DND-41 (cell line): Measurements from ENCODE around the gene GPR27.

ENCODE experiments used
- ATAC-seq: fragments of 200-7000 bp; cut with Tn5 transposase; 3 replicates; pipeline ENCODE4 v1.9.1; 2021; ENCODE audit warnings: low read depth; ENCODE audit not compliant: insufficient read depth
- DNase-seq: peaks from one replicate; pipeline ENCODE4 v3.0.0-alpha.2; 2020
- H2AFZ ChIP-seq: 2 replicates; pipeline ENCODE4 v1.6.0; 2012; ENCODE audit warnings: low read depth, low read length
- H3K27ac ChIP-seq: 2 replicates; pipeline ENCODE4 v1.5.1; 2012; ENCODE audit warnings: low read length, inconsistent platforms
- H3K27me3 ChIP-seq: fragments of 200-600 bp; sonication (generic); 2 replicates; pipeline ENCODE4 v1.6.0; 2012; ENCODE audit warnings: low read length, mild to moderate bottlenecking, inconsistent platforms; ENCODE audit not compliant: insufficient read depth, poor library complexity
- H3K36me3 ChIP-seq: 2 replicates; pipeline ENCODE4 v1.5.1; 2012; ENCODE audit warnings: low read length, inconsistent platforms; ENCODE audit not compliant: insufficient read depth
- H3K4me1 ChIP-seq: 2 replicates; pipeline ENCODE4 v1.5.1; 2012; ENCODE audit warnings: mild to moderate bottlenecking, low read length; ENCODE audit not compliant: insufficient read depth
- H3K4me2 ChIP-seq: 2 replicates; pipeline ENCODE4 v1.6.0; 2012; ENCODE audit warnings: mild to moderate bottlenecking, moderate library complexity, low read length, inconsistent platforms; ENCODE audit not compliant: insufficient read depth
- H3K4me3 ChIP-seq, 2 experiments: fragments of 200-600 bp in 1 of 2; shearing (Covaris generic) in 1 of 2; 2 replicates each; pipeline ENCODE4 v1.5.1; 2012 to 2016; ENCODE audit warnings: inconsistent platforms in 2 of 2, low read length in 2 of 2, mild to moderate bottlenecking in 2 of 2, low read depth in 1 of 2, moderate library complexity in 1 of 2
- H3K79me2 ChIP-seq: 2 replicates; pipeline ENCODE4 v1.6.0; 2012; ENCODE audit warnings: low read length, inconsistent platforms; ENCODE audit not compliant: insufficient read depth
- H3K9ac ChIP-seq: 2 replicates; pipeline ENCODE4 v1.6.0; 2012; ENCODE audit warnings: low read depth, mild to moderate bottlenecking, inconsistent platforms, low read length, moderate library complexity
- H3K9me3 ChIP-seq: 2 replicates; pipeline ENCODE4 v1.5.1; 2012; ENCODE audit warnings: low read length, moderate library complexity, mild to moderate bottlenecking, inconsistent platforms; ENCODE audit not compliant: insufficient read depth, severe bottlenecking
- H4K20me1 ChIP-seq: 2 replicates; pipeline ENCODE4 v1.6.0; 2012; ENCODE audit warnings: low read length; ENCODE audit not compliant: insufficient read depth
- EZH2 ChIP-seq: IDR thresholded peaks from 3 replicates; pipeline ENCODE4 v1.6.1; 2012; ENCODE audit warnings: borderline replicate concordance, low read depth, mild to moderate bottlenecking, moderate library complexity, low read length, inconsistent platforms; ENCODE audit not compliant: severe bottlenecking
- TF ChIP-seq, protein P1 (sequence below): IDR thresholded peaks from 2 replicates; pipeline ENCODE4 v1.5.1; 2012; ENCODE audit warnings: borderline replicate concordance, low read length, moderate library complexity, mild to moderate bottlenecking; ENCODE audit not compliant: poor library complexity, severe bottlenecking; ENCODE audit errors: extremely low read depth

Gene GPR27

DNA sequence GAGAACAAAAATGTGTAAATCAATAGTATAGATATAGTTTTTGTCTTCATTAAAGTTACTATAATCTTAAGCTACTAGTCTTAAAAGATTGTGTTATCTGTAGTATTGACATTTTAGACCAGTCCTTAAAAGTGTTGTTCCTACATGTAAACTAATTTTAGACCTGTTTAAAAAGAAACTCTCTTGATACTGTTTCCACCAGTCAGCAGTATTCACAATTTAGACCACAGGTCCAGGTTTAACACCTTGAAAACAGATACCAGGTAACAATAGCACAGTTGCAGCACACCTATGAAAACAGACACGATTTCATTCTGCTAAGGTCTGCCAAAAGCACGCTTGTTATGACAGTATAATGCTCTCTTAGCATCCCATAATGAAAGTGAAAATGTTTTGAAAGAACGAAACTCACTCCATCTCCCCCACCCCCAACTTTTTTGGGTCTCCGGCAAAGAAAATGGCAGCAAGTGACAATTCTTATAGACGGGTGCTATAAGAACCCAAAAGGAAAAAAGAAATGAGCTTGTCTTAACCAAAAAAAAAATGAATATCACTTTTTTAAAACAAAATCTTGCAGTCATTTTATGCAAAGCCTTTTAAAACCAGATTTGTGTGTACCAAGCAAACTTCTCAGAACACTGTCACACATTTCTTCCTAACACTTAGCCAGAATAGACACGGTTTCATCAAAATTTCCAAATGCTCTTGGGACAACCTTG, 30.0 kb upstream of the GPR27 start:
- Histone ChIP-seq H3K79me2 (no peaks in the 10 kb centered on the region), H3K4me1 (peaks cover 27% of the 10 kb centered on the region), H3K27me3 (peaks cover 65% of the 10 kb centered on the region), H3K4me2 (peak overlapping the region; percentile 95), H3K27ac (no peak overlapping the region), H3K36me3 (no peaks in the 10 kb centered on the region), H4K20me1 (peaks cover 7% of the 10 kb centered on the region), H3K4me3 (peak overlapping the region in 1 of 2 experiments; percentile 63; a peak in 2 of 4 replicates), H3K9ac (no peak overlapping the region), H3K9me3 (no peaks in the 10 kb centered on the region), H2AFZ (no peak overlapping the region)
- ATAC-seq (0 out of 3 replicates have a peak, but pooled peaks have one; percentile 34), DNase-seq (peak; percentile 32)
- TF ChIP-seq, protein P1, sequence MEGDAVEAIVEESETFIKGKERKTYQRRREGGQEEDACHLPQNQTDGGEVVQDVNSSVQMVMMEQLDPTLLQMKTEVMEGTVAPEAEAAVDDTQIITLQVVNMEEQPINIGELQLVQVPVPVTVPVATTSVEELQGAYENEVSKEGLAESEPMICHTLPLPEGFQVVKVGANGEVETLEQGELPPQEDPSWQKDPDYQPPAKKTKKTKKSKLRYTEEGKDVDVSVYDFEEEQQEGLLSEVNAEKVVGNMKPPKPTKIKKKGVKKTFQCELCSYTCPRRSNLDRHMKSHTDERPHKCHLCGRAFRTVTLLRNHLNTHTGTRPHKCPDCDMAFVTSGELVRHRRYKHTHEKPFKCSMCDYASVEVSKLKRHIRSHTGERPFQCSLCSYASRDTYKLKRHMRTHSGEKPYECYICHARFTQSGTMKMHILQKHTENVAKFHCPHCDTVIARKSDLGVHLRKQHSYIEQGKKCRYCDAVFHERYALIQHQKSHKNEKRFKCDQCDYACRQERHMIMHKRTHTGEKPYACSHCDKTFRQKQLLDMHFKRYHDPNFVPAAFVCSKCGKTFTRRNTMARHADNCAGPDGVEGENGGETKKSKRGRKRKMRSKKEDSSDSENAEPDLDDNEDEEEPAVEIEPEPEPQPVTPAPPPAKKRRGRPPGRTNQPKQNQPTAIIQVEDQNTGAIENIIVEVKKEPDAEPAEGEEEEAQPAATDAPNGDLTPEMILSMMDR, result no peak
- no peak for TF ChIP-seq EZH2

DNA sequence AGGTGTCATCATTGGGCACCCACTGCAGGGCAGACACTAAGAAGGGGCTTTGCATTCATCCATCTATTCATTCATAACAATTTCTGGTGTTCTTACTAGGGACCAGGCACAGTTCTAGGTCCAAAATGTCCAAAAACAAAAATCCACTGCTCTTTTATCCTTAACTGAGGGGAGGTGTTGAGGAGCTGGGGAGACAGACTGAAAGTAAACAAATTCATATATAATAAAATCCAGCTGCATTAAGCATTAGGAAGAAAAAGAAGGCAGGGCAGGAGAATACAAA, 29.5 kb upstream of the GPR27 start:
- no peaks in the 10 kb centered on the region for H3K36me3 ChIP-seq
- TF ChIP-seq, protein P1, result no peak
- no peak for TF ChIP-seq EZH2
- H2AFZ ChIP-seq, result peak overlapping the region; percentile 74; the same call in 1 of the 2 replicates
- H3K9ac ChIP-seq, result no peak overlapping the region; the same call in 1 of the 2 replicates
- ATAC-seq (no peak), DNase-seq (no peak)
- H4K20me1 ChIP-seq, result peaks cover 7% of the 10 kb centered on the region
- H3K4me2 ChIP-seq, result peak overlapping the region; percentile 95
- H3K4me3 ChIP-seq, result peak overlapping the region in 1 of 2 experiments; percentile 63; a peak in 3 of 4 replicates
- no peaks in the 10 kb centered on the region for H3K79me2 ChIP-seq
- H3K9me3 ChIP-seq, result no peaks in the 10 kb centered on the region
- H3K27ac ChIP-seq, result no peak overlapping the region
- H3K27me3 ChIP-seq, result peaks cover 65% of the 10 kb centered on the region
- H3K4me1 ChIP-seq, result peaks cover 27% of the 10 kb centered on the region

DNA sequence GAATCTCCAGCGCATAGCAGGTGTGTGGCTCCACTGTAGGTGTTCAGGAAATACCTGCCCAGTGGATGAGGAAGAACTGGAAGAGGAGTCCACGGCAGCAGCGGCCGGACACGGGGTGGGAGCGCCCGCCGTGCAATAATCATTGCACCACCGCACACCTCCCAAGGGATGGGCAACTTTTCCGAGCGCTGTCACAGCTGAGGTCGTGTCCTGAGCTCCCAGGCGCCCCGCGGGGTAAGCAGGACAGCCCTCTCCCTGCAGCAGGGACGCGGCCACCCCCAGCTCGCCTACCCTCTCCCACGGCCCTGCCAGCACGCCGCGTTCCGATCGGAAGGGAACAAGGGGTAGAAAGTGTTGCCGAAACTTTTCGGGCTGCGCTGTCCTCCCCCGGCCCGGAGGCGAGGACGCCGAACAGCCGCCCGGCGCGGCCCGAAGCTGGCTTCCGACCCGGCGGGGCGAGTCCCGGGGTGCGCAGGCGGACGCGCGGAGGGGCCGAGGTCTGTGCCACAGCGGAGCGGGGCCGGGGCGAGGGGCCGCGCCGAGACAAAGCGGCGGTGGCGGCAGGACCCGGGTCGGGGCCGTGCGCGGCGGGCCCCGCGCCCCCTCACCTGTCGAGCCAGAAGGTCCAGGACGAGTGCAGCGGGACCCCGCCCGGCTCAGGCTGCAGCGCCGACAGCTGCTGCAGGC, 28.9 kb upstream of the GPR27 start:
- TF ChIP-seq, protein P1, result no peak
- peak; percentile 99 for TF ChIP-seq EZH2
- Histone ChIP-seq H3K4me1 (peaks cover 32% of the 10 kb centered on the region), H3K27me3 (peaks cover 65% of the 10 kb centered on the region), H3K9ac (peak overlapping the region; percentile 55), H3K79me2 (no peaks in the 10 kb centered on the region), H3K4me3 (peak overlapping the region; percentile 29 to 63; a peak in 3 of 4 replicates), H3K9me3 (no peaks in the 10 kb centered on the region), H4K20me1 (peaks cover 7% of the 10 kb centered on the region), H2AFZ (peak overlapping the region; percentile 74), H3K36me3 (no peaks in the 10 kb centered on the region), H3K4me2 (peak overlapping the region; percentile 95), H3K27ac (no peak overlapping the region)
- ATAC-seq (peak; percentile 59), DNase-seq (peak; percentile 17)
